CD4-positive, alpha-beta T cell (primary cell): ENCODE measurements around the gene OR10H5. TPM values are rescaled to one million over a fixed set of nuclear protein-coding genes. Genes with fewer than 3 reads are reported as not detected.
A peak's percentile ranks its signal among the peaks of the same experiment; 100 is the strongest.
"Not testable (repeated sequence)": the region's sequence is repeated elsewhere in the genome, so short reads cannot be mapped to it uniquely, and the experiment has no call there.

ENCODE experiments used
- ATAC-seq: fragments of 200-7000 bp; cut with Tn5 transposase; one replicate; pipeline ENCODE4 v1.10.0; 2022; ENCODE audit warnings: mild to moderate bottlenecking; ENCODE audit not compliant: poor library complexity
- CTCF ChIA-PET: fragments of 350-600 bp; sonication (Branson Sonifier 250); formaldehyde crosslinking; loops from one replicate; lab custom pipeline; 2021; ENCODE audit warnings: antibody characterized with exemption, inconsistent platforms; lab: Charles Lee
- POLR2A ChIA-PET: fragments of 350-600 bp; sonication (Branson Sonifier 250); formaldehyde crosslinking; loops from one replicate; lab custom pipeline; 2021; ENCODE audit warnings: antibody characterized with exemption, inconsistent platforms; lab: Charles Lee
- DNase-seq, 14 experiments: peaks; one replicate each; pipeline ENCODE4 v3.0.0-alpha.2; 2013 to 2020; ENCODE audit warnings: mixed read lengths in 2 of 14
- H3K27ac ChIP-seq, 2 donors: one replicate each; pipeline versions ENCODE4 v1.5.1 to v1.7.0; 2013; ENCODE audit warnings: low read length in 2 of 2, low read depth in 1 of 2, mild to moderate bottlenecking in 1 of 2
- H3K27me3 ChIP-seq, 2 experiments: 1 replicate in 1 of 2; 2 replicates in 1 of 2; pipeline versions ENCODE4 v1.6.1 to v1.7.0; 2013; ENCODE audit warnings: low read length in 2 of 2, control low read depth in 1 of 2, mild to moderate bottlenecking in 1 of 2, moderate library complexity in 1 of 2; ENCODE audit not compliant: insufficient read depth in 2 of 2, control insufficient read depth in 1 of 2
- H3K36me3 ChIP-seq: one replicate; pipeline ENCODE4 v1.6.1; 2013; ENCODE audit warnings: low read length, control low read depth; ENCODE audit not compliant: insufficient read depth
- H3K4me1 ChIP-seq: one replicate; pipeline ENCODE4 v1.6.1; 2013; ENCODE audit warnings: low read length, control low read depth; ENCODE audit not compliant: insufficient read depth
- H3K4me3 ChIP-seq: one replicate; pipeline ENCODE4 v1.5.1; 2013; ENCODE audit warnings: mild to moderate bottlenecking, low read length, moderate library complexity
- H3K9me3 ChIP-seq, 2 experiments: 1 replicate in 1 of 2; 2 replicates in 1 of 2; pipeline versions ENCODE4 v1.6.1 to v1.7.0; 2013; ENCODE audit warnings: low read length in 2 of 2, mild to moderate bottlenecking in 2 of 2, control low read depth in 1 of 2, moderate library complexity in 1 of 2; ENCODE audit not compliant: control insufficient read depth in 1 of 2, insufficient read depth in 1 of 2
- H3K27ac Mint-ChIP-seq: one replicate; pipeline ENCODE4 v1.8.0; 2020; ENCODE audit warnings: mixed read lengths
- H3K27me3 Mint-ChIP-seq: one replicate; pipeline ENCODE4 v1.8.0; 2021; ENCODE audit warnings: mixed read lengths
- H3K36me3 Mint-ChIP-seq: one replicate; pipeline ENCODE4 v1.8.0; 2021; ENCODE audit warnings: low read depth, mixed read lengths
- H3K4me1 Mint-ChIP-seq: one replicate; pipeline ENCODE4 v1.8.0; 2021; ENCODE audit warnings: low read depth, mixed read lengths
- H3K4me3 Mint-ChIP-seq: one replicate; pipeline ENCODE4 v1.8.0; 2020; ENCODE audit warnings: mild to moderate bottlenecking, mixed read lengths
- H3K9me3 Mint-ChIP-seq: one replicate; pipeline ENCODE4 v1.8.0; 2020; ENCODE audit warnings: mixed read lengths
- CTCF ChIP-seq: fragments of 200-600 bp; IDR thresholded peaks from one replicate; pipeline ENCODE4 v1.8.0; 2022; ENCODE audit warnings: antibody characterized with exemption, mild to moderate bottlenecking
- intact Hi-C, 2 experiments: fragments of 100-400 bp; cut with DNase I in 1 of 2; cut with micrococcal nuclease in 1 of 2; formaldehyde crosslinking; loops; one replicate each; pipeline versions ENCODE4 v1.15.1 to v1.9.0; 2023 to 2025; cut with DNase I, micrococcal nuclease
- total RNA-seq, 174 experiments: library from RNA in 2 of 174; stranded (reverse) in 2 of 174; gene quantifications; one replicate each; pipeline ENCODE4 v1.2.3 and lab custom pipeline; 2021 to 2026

Gene OR10H5
- total RNA-seq, 2 experiments from 2014 or later = not detected

- no peak for ATAC-seq
- H3K36me3 Mint-ChIP-seq = no peaks in the 10 kb centered on the region
- no peak overlapping the region for H3K4me3 Mint-ChIP-seq
- Histone ChIP-seq H3K4me3 (no peak overlapping the region), H3K27me3 (no peaks in the 10 kb centered on the region), H3K4me1 (no peaks in the 10 kb centered on the region), H3K27ac (no peak overlapping the region), H3K36me3 (no peaks in the 10 kb centered on the region), H3K9me3 (no peaks in the 10 kb centered on the region)
- no peaks in the 10 kb centered on the region for H3K27me3 Mint-ChIP-seq
- POLR2A ChIA-PET = no interaction called here
- H3K27ac Mint-ChIP-seq = no peak overlapping the region
- H3K9me3 Mint-ChIP-seq = no peaks in the 10 kb centered on the region
- CTCF ChIA-PET = no interaction called here
- no peaks in the 10 kb centered on the region for H3K4me1 Mint-ChIP-seq
- no peak for TF ChIP-seq CTCF
- DNase-seq = peak in 2 of 14 experiments; percentile 39 to 53
- intact Hi-C loops = no loop called here
These were observed 33.2 kb downstream of the OR10H5 start for GRCh38 chr19:15820646-15821045.

GRCh38 chr19:15825753-15826152, 38.3 kb downstream of the OR10H5 start:
- Mint-ChIP-seq H3K4me1 (no peaks in the 10 kb centered on the region), H3K27ac (no peak overlapping the region), H3K27me3 (no peaks in the 10 kb centered on the region), H3K4me3 (no peak overlapping the region), H3K9me3 (no peaks in the 10 kb centered on the region), H3K36me3 (no peaks in the 10 kb centered on the region)
- no peaks in the 10 kb centered on the region for H3K9me3 ChIP-seq
- no peaks in the 10 kb centered on the region for H3K36me3 ChIP-seq
- CTCF ChIA-PET = interaction anchor here (0.7 kb wide), 1 partner anchor 672 kb away, joined by 3 read pairs; no protein-coding TSS in a partner anchor
- DNase-seq (no peak), ATAC-seq (no peak)
- no peaks in the 10 kb centered on the region for H3K4me1 ChIP-seq
- H3K4me3 ChIP-seq = no peak overlapping the region
- no peaks in the 10 kb centered on the region for H3K27me3 ChIP-seq
- POLR2A ChIA-PET = interaction anchor here (1.6 to 1.8 kb wide), 2 partner anchors 11 to 18 kb away, joined by 5 to 7 read pairs; no protein-coding TSS in a partner anchor
- intact Hi-C loops = no loop called here
- H3K27ac ChIP-seq = no peak overlapping the region
- TF ChIP-seq CTCF = no peak

GRCh38 chr19:15828121-15828610, 40.7 kb downstream of the OR10H5 start:
- no peaks in the 10 kb centered on the region for H3K9me3 ChIP-seq
- H3K36me3 ChIP-seq = no peaks in the 10 kb centered on the region
- H3K4me1 Mint-ChIP-seq = no peaks in the 10 kb centered on the region
- H3K4me1 ChIP-seq = no peaks in the 10 kb centered on the region
- intact Hi-C loops = no loop called here
- ChIA-PET POLR2A (no interaction called here), CTCF (no interaction called here)
- H3K4me3 Mint-ChIP-seq = no peak overlapping the region
- H3K27me3 Mint-ChIP-seq = no peaks in the 10 kb centered on the region
- DNase-seq (no peak), ATAC-seq (no peak)
- no peak for TF ChIP-seq CTCF
- no peaks in the 10 kb centered on the region for H3K27me3 ChIP-seq
- H3K4me3 ChIP-seq = no peak overlapping the region
- H3K27ac ChIP-seq = no peak overlapping the region
- no peaks in the 10 kb centered on the region for H3K36me3 Mint-ChIP-seq
- no peaks in the 10 kb centered on the region for H3K9me3 Mint-ChIP-seq
- no peak overlapping the region for H3K27ac Mint-ChIP-seq

GRCh38 chr19:15828611-15829305, 41.3 kb downstream of the OR10H5 start:
- H3K36me3 ChIP-seq, H3K27ac Mint-ChIP-seq, H3K9me3 Mint-ChIP-seq, CTCF ChIA-PET, H3K4me1 Mint-ChIP-seq, POLR2A ChIA-PET, H3K4me3 ChIP-seq, H3K4me1 ChIP-seq, intact Hi-C loops, H3K36me3 Mint-ChIP-seq, H3K9me3 ChIP-seq, H3K27me3 Mint-ChIP-seq, H3K27me3 ChIP-seq, H3K4me3 Mint-ChIP-seq, ATAC-seq, H3K27ac ChIP-seq, DNase-seq: not testable (repeated sequence)
